Endothelial cell of umbilical vein (primary cell): ENCODE data around the gene SGCD.

Experiments
- FOS ChIP-seq: IDR thresholded peaks from 2 replicates; pipeline ENCODE4 v1.6.1; 2011; ENCODE audit warnings: mild to moderate bottlenecking, low read length, moderate library complexity, borderline replicate concordance; ENCODE audit not compliant: insufficient read depth
- GATA2 ChIP-seq: IDR thresholded peaks from 2 replicates; pipeline ENCODE4 v1.7.0; 2011; ENCODE audit warnings: low read depth, mild to moderate bottlenecking, moderate library complexity, mixed read lengths, low read length; ENCODE audit not compliant: insufficient read length, insufficient read depth
- POLR2A ChIP-seq: IDR thresholded peaks from 2 replicates; pipeline ENCODE4 v1.6.1; 2012; ENCODE audit warnings: low read depth, mild to moderate bottlenecking, control low read depth, low read length
- POLR2AphosphoS5 ChIP-seq: IDR thresholded peaks from 2 replicates; pipeline ENCODE4 v1.6.1; 2012; ENCODE audit warnings: low read depth, mild to moderate bottlenecking, control low read depth, low read length, moderate library complexity; ENCODE audit not compliant: insufficient read depth
- TF ChIP-seq, protein P1 (sequence below), 2 donors: IDR thresholded peaks; 1 replicate in 1 of 2; 2 replicates in 1 of 2; pipeline ENCODE4 v1.5.1; 2011; ENCODE audit warnings: low read length in 2 of 2, mild to moderate bottlenecking in 2 of 2, moderate library complexity in 2 of 2, control low read depth in 1 of 2, inconsistent platforms in 1 of 2, low read depth in 1 of 2; ENCODE audit not compliant: insufficient read depth in 1 of 2; ENCODE audit errors: extremely low read depth in 1 of 2

DNA sequence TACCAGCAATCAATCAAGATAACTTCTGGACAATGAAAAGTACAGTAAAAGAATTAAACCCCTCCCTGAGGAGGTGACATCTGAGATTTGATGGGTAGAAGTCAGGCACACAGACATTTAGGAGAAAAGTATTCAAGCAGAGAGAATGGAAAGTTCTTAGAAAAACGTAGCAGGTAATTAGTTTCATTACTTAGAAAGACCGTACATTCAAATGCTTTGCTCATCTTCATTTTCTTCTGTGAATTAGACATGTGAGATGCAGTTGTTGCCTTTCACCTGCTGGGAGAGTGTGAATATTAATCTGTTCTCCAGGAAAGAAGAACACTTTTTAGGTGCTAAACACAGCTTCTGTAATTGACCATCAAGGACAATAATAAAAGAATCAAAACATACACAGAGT is 451.8 kb downstream of the SGCD start:
- TF ChIP-seq, protein P1, sequence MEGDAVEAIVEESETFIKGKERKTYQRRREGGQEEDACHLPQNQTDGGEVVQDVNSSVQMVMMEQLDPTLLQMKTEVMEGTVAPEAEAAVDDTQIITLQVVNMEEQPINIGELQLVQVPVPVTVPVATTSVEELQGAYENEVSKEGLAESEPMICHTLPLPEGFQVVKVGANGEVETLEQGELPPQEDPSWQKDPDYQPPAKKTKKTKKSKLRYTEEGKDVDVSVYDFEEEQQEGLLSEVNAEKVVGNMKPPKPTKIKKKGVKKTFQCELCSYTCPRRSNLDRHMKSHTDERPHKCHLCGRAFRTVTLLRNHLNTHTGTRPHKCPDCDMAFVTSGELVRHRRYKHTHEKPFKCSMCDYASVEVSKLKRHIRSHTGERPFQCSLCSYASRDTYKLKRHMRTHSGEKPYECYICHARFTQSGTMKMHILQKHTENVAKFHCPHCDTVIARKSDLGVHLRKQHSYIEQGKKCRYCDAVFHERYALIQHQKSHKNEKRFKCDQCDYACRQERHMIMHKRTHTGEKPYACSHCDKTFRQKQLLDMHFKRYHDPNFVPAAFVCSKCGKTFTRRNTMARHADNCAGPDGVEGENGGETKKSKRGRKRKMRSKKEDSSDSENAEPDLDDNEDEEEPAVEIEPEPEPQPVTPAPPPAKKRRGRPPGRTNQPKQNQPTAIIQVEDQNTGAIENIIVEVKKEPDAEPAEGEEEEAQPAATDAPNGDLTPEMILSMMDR (IDR thresholded peaks at IDR 0.05; ENCODE audit: extremely low read depth in 1 of 2, insufficient read depth in 1 of 2, low read depth in 1 of 2, low read length in 2 of 2) = no peak
- TF ChIP-seq FOS (no peak), POLR2A (no peak), POLR2AphosphoS5 (no peak), GATA2 (no peak)
